ENCODE results near the gene MGMT.

MGMT gene

GRCh38 chr10:129495256-129495655 lies 28.2 kb downstream of the MGMT start:
- DNase-seq (ENCODE audit: low spot score): no peak

DNA sequence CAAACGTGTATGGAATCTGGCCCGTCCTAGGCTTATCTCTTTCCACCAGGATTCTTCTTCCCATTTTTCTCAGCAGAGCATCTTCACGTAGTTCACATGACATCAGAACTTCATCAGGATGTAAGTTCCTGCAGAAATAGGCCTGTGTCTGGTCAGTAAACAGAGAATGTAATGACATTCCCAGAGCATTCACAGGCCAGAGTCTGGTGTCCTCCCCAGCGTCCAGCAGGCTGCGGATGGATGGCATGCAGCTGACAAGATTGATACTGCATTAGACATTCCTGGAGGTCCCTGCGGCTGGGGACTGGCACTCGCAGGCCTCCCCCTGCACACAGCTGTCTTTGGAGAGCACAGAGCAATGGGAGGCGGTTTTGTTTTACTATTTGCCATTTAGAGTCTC lies 28.7 kb downstream of the MGMT start:
- DNase-seq (ENCODE audit: low spot score): no peak

DNA sequence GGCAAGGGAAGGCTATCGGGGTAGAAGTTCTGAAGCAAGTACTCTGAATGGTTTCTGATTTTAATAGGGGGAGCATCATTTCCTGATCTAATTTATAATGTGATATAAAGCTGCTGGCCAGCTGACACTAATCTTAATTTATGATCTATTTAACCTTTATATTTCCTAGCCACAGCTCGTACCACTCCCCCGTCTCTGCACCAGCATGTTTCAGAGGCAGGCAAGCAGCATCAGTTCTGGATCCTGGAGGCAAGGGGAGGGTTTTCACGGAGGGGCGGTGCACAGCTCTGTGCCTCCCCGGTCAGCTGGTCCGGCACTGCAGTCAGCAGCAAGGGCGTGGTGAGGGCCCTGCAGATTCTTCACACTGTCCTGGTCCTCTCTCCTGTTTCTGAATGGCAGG lies 30.0 kb downstream of the MGMT start:
- DNase-seq (ENCODE audit: low spot score): no peak

DNA sequence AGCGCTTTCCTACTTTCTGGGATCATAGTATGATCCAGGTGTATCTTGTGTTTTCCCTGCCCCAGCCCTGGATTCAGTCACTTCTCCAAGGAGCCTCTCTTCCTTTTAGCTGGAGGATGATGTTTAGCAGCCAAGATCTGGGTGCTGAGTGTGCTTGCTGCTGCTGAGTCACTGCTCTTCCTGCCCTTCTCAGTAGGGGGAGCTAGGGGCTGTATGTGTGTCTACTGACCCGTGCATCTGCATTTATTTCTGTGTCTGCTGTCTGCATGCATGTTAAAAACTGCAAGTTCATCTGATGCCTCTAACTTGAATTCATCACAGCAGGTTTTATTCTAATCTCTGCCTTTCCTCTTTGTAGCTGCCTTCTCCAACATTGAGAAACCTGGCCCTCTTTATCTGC lies 31.6 kb downstream of the MGMT start:
- DNase-seq (ENCODE audit: low spot score): no peak

DNA sequence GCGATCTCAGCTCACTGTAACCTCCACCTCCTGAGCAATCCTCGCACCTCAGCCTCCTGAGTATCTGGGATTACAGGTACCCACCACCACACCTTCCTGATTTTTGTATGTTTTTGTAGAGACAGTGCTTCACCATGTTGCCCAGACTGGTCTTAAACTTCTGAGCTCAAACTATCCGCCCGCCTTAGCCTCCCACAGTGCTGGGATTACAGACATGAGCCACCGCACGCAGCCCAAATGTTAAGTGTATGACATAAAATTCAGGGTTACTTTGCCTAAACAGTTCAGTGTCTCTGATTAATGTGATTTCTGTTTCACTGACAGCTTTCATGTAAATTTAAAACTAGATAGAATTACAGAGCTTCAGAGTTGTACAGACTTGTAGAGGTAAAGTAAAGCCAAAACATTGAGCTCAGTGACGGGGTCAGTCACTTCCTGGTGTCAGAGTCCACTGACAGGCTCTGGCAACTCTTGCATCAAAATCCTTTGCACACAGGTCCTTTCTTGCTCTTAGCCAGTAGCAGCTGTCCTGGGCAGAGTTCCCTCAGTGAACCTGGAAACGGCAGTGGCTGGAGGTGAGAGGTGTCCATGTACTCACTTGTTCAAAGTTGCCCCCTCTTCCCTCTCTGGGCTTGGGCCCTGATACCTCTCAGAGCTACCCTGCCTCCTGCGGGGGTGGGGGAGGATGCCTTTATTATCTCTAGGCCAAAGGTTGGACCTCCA lies 33.7 kb downstream of the MGMT start:
- DNase-seq (ENCODE audit: low spot score): no peak

GRCh38 chr10:129501652-129502436 lies 34.8 kb downstream of the MGMT start:
- DNase-seq (ENCODE audit: low spot score): no peak

- no peak for DNase-seq (ENCODE audit: low spot score)
These were observed 35.4 kb downstream of the MGMT start for GRCh38 chr10:129502448-129502847.

DNA sequence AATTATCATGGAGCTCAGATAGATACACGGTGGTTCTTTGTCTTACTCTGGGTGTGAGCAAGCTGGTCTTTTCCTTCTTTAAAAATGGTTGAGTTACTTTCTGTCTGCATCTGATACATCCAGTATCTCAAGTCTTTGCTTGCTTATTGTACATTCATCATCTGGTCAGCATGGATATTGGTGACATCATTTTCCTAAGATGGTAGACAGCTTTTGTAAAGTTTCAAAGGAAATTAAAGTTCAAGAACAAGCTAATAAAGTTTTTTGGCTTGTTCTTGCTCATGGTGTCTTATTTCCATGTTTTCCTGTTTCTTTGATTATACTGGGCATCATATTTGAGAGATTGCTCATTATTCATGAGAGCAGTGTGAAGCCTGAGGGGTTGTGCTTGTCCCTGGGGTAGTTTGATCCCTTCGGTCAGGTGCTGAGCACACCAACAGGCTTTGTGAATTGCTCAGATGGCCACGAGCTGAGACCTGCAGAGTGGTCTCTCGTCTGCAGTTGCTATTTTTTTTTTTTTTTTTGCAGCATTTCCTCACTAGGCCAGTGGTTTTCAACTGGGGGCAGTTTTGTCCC lies 38.5 kb downstream of the MGMT start:
- DNase-seq (ENCODE audit: low spot score): no peak

- no peak for DNase-seq (ENCODE audit: low spot score)
These were observed 39.2 kb downstream of the MGMT start for GRCh38 chr10:129506101-129506797.

DNA sequence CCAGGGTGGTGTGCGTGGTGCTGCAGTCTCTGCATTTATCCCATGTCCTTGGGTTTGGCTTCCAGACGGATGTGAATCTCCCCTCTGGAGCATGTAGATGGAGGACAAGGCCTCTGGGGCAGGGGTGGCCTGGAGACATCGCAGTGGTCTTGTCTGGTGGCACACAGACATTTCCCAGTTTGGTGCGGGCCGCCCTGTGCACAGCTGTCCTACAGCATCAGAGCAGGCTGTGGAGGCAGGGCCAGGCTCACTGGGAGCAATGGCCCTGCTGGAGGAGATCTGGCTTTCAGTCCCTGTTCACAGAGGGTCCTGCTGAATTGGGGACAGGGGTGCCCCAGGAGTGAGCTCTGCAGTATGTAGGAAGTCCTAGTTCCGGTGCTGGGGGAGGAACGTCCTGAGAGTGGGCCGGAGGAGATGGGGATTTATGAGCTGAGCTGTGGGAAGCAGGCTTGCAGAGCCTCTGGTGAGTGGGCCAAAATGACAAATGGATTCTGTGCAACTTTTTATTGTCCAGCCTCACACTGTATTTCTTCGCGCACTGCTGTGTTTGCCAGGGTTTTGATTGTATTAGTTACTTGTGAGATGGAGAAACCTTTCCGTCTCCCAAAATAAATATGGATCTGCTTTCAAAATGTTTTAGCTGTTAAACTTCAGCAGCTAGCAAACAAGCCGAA lies 40.3 kb downstream of the MGMT start:
- DNase-seq (ENCODE audit: low spot score): no peak

DNA sequence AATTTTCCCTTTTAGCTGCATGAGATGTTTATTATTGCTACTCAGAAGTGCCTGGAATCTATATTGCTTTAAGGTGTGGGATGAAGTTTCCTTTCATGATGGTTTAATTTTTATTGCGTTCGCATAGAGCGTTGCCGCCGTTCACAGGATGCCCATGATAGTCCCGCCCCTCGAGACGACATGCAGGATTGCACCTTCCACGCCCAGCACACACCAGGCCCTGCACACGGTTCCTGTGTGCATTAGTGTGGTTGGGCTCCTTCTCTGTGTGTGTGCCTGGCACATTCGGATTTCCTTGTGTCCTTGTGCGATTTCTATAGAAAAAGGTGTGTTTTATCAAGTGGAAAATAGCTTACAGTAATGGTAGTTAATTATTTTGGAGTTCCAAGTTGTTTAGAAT lies 42.1 kb downstream of the MGMT start:
- DNase-seq (ENCODE audit: low spot score): no peak

GRCh38 chr10:129509835-129510234 lies 42.8 kb downstream of the MGMT start:
- no peak for DNase-seq (ENCODE audit: low spot score)

- no peak for DNase-seq (ENCODE audit: low spot score)
These were observed 44.0 kb downstream of the MGMT start for GRCh38 chr10:129511086-129511485.

GRCh38 chr10:129511758-129512157 lies 44.7 kb downstream of the MGMT start:
- DNase-seq (ENCODE audit: low spot score): no peak

GRCh38 chr10:129513312-129513711 lies 46.3 kb downstream of the MGMT start:
- no peak for DNase-seq (ENCODE audit: low spot score)

DNA sequence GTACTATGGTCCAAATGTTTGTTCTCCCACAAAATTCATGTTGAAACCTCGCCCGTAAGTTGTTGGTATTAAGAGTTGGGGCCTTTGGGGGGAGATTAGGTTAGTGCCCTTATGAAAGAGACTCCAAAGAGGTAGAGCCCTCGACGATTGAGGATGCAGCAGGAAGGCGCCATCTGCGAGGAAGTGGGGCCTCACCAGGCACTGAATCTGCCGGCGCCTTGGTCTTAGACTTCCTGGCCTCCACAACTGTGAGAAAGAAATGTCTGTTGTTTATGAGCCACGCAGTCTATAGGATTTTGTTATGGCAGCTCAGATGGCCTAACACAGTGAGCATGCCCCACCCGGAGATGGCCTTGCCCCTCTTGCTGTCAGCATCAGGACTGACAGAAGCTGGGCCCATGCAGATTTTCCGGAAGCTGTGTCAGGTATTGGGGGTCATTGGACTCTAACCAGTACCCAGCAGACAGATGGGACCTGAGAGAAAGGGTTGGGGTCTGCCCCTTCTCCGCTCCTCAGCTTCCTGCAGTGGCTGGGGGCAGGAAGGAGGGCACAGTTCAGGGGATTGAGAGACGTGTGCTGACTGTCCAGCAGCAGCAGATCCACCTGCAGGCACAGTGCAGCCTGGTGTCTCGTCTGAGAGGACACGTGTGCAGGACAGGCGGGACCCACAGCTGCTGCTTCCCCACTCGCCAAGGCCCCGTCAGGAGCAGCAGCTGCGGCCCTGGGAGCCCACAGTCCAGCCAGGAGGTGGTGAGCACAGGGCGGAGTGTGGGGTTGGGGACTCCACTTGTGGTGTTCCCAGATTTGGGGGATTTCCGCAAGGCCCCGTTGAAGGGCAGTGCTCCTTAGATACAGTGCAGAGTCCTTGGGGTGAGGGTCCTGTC lies 47.8 kb downstream of the MGMT start:
- no peak for DNase-seq (ENCODE audit: low spot score)

DNA sequence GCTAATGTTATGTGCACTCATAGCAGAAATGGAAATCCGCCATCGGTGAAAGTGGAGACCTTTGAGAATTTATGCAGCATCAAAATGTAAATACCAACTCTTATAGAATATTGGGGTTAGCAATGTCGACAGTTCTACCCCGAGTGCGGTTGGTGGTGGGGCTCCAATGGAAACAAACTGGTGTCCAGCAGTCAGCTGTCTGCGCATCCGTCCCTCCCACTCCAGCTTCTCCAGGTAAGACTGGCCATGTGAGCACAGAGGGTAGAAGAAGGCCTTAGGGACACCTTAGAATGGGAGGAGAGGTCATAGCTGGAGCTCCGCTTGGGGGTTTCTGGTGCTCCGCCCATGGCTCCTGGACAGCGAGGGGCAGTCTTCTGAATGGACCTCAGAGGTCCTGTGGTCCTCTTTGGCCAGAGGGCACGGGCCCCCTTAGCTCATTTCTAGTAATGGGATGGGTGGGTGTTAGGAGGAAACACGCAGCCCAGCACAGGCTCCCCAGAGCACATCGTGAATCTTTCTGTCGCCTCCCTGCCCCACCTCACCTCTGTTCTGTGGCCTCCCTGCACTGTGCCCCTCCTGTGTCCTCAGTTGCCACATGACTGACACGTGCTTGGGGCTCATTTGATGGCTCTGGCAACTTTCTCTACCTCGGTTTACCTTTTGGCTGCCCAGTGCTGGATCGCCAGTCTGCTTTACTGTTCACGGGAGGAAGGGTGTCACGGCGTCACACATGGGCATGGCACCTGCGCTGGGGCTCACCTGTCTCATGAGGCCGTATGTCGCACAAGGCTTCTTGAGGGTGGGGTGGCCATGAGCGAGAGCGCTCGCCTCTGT lies 50.0 kb downstream of the MGMT start:
- DNase-seq (ENCODE audit: low spot score): no peak

DNA sequence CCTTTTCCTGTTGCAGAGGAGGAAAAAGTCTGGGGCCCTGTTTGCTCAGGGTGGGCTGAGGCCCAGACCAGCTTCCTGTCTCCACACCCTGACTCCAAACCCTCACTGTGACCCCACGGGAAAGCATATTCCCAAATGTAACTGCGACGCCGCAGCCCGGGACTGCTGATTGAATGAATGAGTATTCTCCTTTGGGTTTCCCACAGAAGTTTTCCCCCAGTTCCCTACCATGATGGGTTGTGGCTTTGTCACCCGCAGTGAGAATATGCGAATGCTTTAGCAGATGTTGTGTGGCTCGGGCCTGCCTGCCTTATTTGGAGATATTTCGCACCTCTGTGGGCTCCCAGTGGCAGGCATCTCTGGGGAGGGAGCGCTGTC lies 50.6 kb downstream of the MGMT start:
- no peak for DNase-seq (ENCODE audit: low spot score)

DNA sequence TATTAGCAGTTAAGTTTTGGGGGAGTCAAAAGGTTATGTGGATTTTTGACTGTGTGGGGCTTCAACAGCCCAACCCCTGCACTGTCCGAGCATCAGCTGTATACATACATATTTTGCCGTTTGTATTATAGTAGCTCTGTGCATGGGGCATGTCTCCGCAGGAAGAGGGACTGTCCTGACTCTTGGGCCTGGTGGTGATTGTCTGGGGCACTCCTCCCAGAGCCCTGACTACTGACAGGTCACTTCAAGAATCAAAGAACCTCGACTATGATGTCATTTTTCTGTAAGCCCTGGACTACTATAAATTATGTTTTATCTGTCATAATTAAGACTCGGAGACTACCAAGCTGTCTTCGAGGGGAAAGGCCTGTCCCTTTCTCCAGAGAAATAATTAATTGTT lies 51.8 kb downstream of the MGMT start:
- no peak for DNase-seq (ENCODE audit: low spot score)

DNA sequence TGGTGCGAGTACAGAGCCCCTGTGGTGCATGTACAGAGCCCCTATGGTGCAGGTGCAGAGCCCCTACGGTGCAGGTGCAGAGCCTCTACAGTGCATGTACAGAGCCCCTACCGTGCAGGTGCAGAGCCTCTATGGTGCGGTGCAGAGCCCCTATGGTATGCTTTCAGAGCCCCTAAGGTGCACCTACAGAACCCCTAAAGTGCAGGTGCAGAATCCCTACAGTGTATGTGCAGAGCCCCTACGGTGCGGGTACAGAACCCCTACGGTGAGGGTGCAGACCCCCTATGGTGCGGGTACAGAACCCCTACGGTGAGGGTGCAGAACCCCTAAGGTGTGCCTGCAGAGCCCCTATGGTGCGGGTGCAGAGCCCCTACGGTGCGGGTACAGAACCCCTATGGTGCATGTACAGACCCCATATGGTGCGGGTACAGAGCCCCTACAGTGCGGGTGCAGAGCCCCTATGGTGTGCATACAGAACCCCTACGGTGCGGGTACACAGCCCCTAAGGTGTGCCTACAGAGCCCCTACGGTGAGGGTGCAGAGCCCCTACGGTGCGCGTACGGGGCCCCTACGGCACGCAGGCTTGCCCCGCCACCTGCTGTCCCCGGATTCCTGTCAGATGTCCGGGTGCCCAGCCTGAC lies 53.5 kb downstream of the MGMT start:
- DNase-seq (ENCODE audit: low spot score): no peak

Measured in hematopoietic multipotent progenitor cell treated with erythropoietin and hydrocortisone succinate and interleukin-3 and kit ligand, for 17 days (in vitro differentiated cells).